NCI-H2081 treated with DMSO at 0.1 percent for 48 hours (cell line): ENCODE measurements around the gene MAB21L2.
"Not testable (repeated sequence)": the region's sequence is repeated elsewhere in the genome, so short reads cannot be mapped to it uniquely, and the experiment has no call there.

ENCODE experiments used
- DNase-seq: peaks from one replicate; lab custom pipeline; 2025; lab: John Stamatoyannopoulos, UW

The MAB21L2 gene

GRCh38 chr4:150582146-150582872 lies at the start of gene MAB21L2:
MAB21L2 (plus strand) TSS chr4:150582151; CDS start chr4:150583030, 879 bp downstream.
- DNase-seq: no peak

- no peak for DNase-seq
These were observed 48.3 kb upstream of the MAB21L2 start for GRCh38 chr4:150533673-150534072.

- DNase-seq: no peak
These were observed 47.1 kb upstream of the MAB21L2 start for GRCh38 chr4:150534818-150535217.

- not testable (repeated sequence) for DNase-seq
These were observed 44.0 kb upstream of the MAB21L2 start for GRCh38 chr4:150537911-150538310.

- no peak for DNase-seq
These were observed 41.4 kb upstream of the MAB21L2 start for GRCh38 chr4:150540536-150540935.

- no peak for DNase-seq
These were observed 41.0 kb upstream of the MAB21L2 start for GRCh38 chr4:150540959-150541360.

GRCh38 chr4:150541681-150542080 lies 40.3 kb upstream of the MAB21L2 start:
- DNase-seq: no peak

GRCh38 chr4:150543042-150543441 lies 38.9 kb upstream of the MAB21L2 start:
- no peak for DNase-seq

- DNase-seq: no peak
These were observed 35.7 kb upstream of the MAB21L2 start for GRCh38 chr4:150546286-150546685.

- no peak for DNase-seq
These were observed 34.7 kb upstream of the MAB21L2 start for GRCh38 chr4:150547154-150547838.

- DNase-seq: not testable (repeated sequence)
These were observed 24.1 kb upstream of the MAB21L2 start for GRCh38 chr4:150557811-150558210.

GRCh38 chr4:150561143-150561737 lies 20.7 kb upstream of the MAB21L2 start:
- no peak for DNase-seq

GRCh38 chr4:150562250-150562649 lies 19.7 kb upstream of the MAB21L2 start:
- DNase-seq: no peak

GRCh38 chr4:150562751-150563150 lies 19.2 kb upstream of the MAB21L2 start:
- DNase-seq: no peak

GRCh38 chr4:150564967-150565366 lies 17.0 kb upstream of the MAB21L2 start:
- not testable (repeated sequence) for DNase-seq

- DNase-seq: no peak
These were observed 14.9 kb upstream of the MAB21L2 start for GRCh38 chr4:150567070-150567469.

GRCh38 chr4:150569384-150569987 lies 12.5 kb upstream of the MAB21L2 start:
- no peak for DNase-seq

- DNase-seq: no peak
These were observed 11.9 kb upstream of the MAB21L2 start for GRCh38 chr4:150569998-150570535.

- no peak for DNase-seq
These were observed 11.1 kb upstream of the MAB21L2 start for GRCh38 chr4:150570862-150571261.

- DNase-seq: no peak
These were observed 9.0 kb upstream of the MAB21L2 start for GRCh38 chr4:150572704-150573504.

GRCh38 chr4:150573534-150573933 lies 8.4 kb upstream of the MAB21L2 start:
- DNase-seq: no peak

GRCh38 chr4:150574678-150575077 lies 7.3 kb upstream of the MAB21L2 start:
- no peak for DNase-seq
